ENCODE data around the gene GFOD2. TPM values are rescaled to one million over a fixed set of nuclear protein-coding genes. Genes with fewer than 3 reads are reported as not detected.

GFOD2 gene
- total RNA-seq, 1 donor from 2014 or later, result 16.2 TPM

DNA sequence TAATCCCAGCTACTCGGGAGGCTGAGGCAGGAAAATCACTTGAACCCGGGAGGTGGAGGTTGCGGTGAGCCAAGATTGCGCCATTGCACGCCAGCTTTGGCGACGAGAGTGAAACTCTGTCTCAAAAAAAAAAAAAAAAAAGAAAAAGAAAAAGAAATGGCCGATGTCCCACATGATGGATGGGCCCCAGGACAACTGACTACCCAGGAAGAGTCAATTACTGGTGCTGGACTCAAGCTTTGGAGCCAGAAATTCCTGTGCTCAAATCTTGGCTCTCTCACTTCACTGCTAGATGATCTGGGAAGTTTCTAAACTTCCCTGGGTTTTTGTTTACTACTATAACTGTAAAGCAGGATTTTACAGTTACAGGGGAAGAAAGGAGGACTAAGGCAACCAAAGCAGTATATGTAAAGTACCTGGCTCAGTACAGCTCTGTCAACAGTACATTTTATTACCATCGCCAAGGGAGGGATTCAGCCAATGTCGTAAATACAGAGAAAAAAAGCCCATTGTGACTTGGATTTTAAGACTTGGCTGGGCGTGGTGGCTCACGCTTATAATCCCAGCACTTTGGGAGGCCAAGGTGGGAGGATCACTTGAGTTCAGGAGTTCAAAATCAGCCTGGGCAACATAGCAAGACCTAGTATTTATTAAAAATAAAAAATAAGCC lies 40.6 kb downstream of the GFOD2 start:
- DNase-seq, result no peak
- no peak overlapping the region for H3K27ac Mint-ChIP-seq
- H3K36me3 Mint-ChIP-seq (ENCODE audit: low read depth), result peaks cover 2% of the 10 kb centered on the region
- no peaks in the 10 kb centered on the region for H3K9me3 Mint-ChIP-seq
- no peak overlapping the region for H3K4me3 Mint-ChIP-seq
- H3K27me3 Mint-ChIP-seq, result no peaks in the 10 kb centered on the region
- intact Hi-C loops (cut with micrococcal nuclease), result no loop called here
- H3K4me1 Mint-ChIP-seq, result no peaks in the 10 kb centered on the region

DNA sequence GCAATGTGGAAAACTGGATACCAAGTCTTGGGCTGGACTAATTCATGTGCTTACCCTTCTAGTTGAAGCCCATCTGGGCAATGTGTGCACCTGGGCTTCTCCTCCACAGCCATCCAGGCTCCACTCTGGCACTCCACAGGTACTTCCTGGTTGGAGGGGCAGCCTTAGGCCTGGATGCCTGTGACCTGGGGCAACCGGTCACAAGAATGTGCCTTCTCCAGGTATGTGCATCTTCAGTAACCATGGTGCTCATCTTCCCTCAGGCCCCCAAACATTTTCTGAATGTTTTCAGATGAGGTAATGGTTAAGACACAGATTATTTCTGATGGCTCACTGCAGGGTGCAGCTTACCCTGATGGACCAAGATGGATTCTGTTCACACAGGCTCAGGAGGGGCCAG lies 41.4 kb downstream of the GFOD2 start:
- Mint-ChIP-seq H3K9me3 (no peaks in the 10 kb centered on the region), H3K27me3 (no peaks in the 10 kb centered on the region), H3K36me3 (ENCODE audit: low read depth) (no peaks in the 10 kb centered on the region), H3K4me3 (no peak overlapping the region), H3K4me1 (no peaks in the 10 kb centered on the region), H3K27ac (no peak overlapping the region)
- intact Hi-C loops (cut with micrococcal nuclease), result no loop called here
- no peak for DNase-seq

DNA sequence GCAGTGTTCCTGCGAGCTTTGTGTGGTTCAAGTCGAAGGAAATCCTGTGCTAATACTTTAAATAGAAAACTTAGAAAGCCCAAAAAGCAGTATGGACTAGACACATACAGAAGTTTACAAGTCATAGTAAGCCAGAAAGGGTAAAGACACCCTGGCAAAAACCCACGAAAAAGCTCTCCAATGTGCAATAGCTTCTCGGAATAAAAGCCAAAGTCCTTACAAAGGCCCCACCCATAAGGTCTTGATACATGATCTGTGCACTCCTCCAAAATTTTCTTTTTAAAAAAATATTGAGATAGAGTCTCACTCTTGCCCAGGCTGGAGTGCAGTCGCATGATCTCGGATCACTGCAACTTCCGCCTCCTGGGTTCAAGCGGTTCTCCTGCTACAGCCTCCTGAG lies 42.2 kb downstream of the GFOD2 start:
- Mint-ChIP-seq H3K27ac (no peak overlapping the region), H3K9me3 (no peaks in the 10 kb centered on the region)

DNA sequence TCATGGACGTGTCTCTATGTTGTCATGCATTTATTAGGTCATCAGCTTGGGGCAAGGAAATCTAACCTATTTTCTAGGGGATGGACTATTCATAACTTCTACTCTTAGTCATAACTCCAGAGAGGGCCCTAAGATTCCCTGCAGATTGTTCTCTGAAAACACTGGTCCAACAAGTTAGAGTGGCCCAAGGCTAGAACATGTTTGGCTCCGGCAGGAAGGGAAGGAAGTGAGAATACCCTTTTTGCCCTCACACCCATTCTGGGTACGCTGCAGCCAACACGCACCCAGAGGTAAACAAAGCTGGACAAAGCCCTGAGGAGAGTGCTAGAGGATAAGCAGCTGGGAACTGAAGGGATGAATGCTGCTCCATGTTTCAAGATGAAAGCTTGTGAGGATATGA lies 42.6 kb downstream of the GFOD2 start:
- no peaks in the 10 kb centered on the region for H3K9me3 Mint-ChIP-seq
- H3K36me3 Mint-ChIP-seq (ENCODE audit: low read depth), result no peaks in the 10 kb centered on the region
- peaks cover 4% of the 10 kb centered on the region for H3K4me1 Mint-ChIP-seq
- no peaks in the 10 kb centered on the region for H3K27me3 Mint-ChIP-seq
- DNase-seq, result no peak
- intact Hi-C loops (cut with micrococcal nuclease), result no loop called here
- H3K4me3 Mint-ChIP-seq, result no peak overlapping the region
- no peak overlapping the region for H3K27ac Mint-ChIP-seq

More for the DNA sequence above, 42.2 kb downstream of the GFOD2 start:
- H3K27me3 Mint-ChIP-seq, result no peaks in the 10 kb centered on the region
- no peaks in the 10 kb centered on the region for H3K36me3 Mint-ChIP-seq (ENCODE audit: low read depth)
- DNase-seq, result no peak
- H3K4me1 Mint-ChIP-seq, result peaks cover 4% of the 10 kb centered on the region
- intact Hi-C loops (cut with micrococcal nuclease), result no loop called here
- no peak overlapping the region for H3K4me3 Mint-ChIP-seq

DNA sequence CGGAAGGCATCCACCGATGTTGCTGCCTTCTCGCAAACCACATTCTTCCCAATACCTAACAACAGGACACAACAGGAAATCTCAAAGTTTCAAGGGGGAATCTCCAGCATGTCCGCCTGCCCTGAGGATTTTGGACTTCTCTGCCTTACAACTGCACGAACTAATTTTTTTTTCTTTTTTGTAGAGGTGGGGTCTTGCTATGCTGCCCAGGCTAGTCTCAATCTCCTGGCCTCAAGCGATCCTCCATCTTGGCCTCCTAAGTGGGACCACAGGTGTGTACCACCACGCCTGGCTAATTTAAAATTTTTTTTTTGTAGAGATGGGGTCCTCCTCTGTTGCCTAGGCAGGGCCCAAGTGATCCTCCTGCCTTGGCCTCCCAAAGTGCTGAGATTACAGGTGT lies 43.1 kb downstream of the GFOD2 start:
- Mint-ChIP-seq H3K9me3 (no peaks in the 10 kb centered on the region), H3K27ac (no peak overlapping the region)
- intact Hi-C loops (cut with micrococcal nuclease), result no loop called here

DNA sequence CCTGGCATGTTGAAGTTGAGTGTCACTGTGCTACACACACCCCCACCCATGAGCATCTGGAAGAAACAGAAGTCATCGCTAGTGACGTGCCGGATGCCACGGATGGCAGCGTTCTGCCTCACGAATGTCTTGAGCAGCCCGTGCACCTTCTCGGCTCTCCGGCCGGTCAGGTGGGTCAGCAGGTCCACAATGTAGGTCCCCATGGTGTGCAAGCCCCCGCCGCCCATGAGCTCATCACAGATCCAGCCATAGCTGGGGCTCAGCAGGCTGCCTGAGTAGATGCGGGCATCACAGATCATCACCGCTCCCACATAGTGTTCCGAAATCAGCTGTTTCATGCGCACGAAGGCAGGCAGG lies 43.6 kb downstream of the GFOD2 start:
- peaks cover 4% of the 10 kb centered on the region for H3K4me1 Mint-ChIP-seq
- DNase-seq, result no peak
- H3K27me3 Mint-ChIP-seq, result no peaks in the 10 kb centered on the region
- no peak overlapping the region for H3K27ac Mint-ChIP-seq
- intact Hi-C loops (cut with micrococcal nuclease), result no loop called here
- H3K4me3 Mint-ChIP-seq, result no peak overlapping the region
- no peaks in the 10 kb centered on the region for H3K9me3 Mint-ChIP-seq
- no peaks in the 10 kb centered on the region for H3K36me3 Mint-ChIP-seq (ENCODE audit: low read depth)

More for the DNA sequence above, 43.1 kb downstream of the GFOD2 start:
- Mint-ChIP-seq H3K4me1 (peaks cover 4% of the 10 kb centered on the region), H3K4me3 (no peak overlapping the region), H3K36me3 (ENCODE audit: low read depth) (no peaks in the 10 kb centered on the region), H3K27me3 (no peaks in the 10 kb centered on the region)
- no peak for DNase-seq

DNA sequence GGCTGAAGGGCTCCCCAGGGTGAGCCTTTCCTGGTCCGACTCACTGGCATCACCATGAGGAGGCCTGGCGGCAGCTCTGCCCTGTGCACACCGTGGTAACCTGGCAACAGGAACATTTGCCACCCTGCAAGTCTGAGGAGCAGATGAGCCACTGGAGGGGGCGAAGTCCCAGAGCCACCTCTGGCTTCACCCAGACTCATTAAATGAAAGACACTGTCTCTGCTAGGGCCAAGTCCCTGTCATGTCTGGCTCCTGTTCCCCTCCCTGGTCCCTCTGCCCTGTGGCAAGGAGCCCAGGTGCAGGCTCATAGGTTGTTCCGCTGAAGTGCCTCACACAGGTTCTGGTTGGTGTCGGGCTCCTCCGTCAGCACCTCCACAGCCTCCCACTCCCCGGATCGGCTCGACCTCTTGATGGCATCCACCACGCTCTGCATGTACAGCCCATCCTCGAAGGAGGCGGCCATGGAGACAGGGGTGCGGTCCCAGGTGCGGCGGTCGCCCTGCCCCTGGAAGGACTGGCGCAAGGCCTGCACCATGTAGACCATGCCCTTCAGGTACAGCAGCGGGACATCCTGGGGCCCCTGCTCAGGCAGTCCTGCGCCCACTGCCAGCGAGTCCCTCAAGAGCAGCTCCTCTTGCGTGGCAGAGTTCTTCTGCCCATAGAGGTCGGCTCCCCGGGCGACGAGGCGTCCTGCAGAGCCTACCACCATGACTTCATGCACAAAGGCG lies 44.1 kb downstream of the GFOD2 start:
- no peaks in the 10 kb centered on the region for H3K36me3 Mint-ChIP-seq (ENCODE audit: low read depth)
- H3K27ac Mint-ChIP-seq, result no peak overlapping the region
- no peaks in the 10 kb centered on the region for H3K9me3 Mint-ChIP-seq
- H3K27me3 Mint-ChIP-seq, result no peaks in the 10 kb centered on the region
- no peak for DNase-seq
- H3K4me1 Mint-ChIP-seq, result peaks cover 4% of the 10 kb centered on the region
- intact Hi-C loops (cut with micrococcal nuclease), result no loop called here
- no peak overlapping the region for H3K4me3 Mint-ChIP-seq

DNA sequence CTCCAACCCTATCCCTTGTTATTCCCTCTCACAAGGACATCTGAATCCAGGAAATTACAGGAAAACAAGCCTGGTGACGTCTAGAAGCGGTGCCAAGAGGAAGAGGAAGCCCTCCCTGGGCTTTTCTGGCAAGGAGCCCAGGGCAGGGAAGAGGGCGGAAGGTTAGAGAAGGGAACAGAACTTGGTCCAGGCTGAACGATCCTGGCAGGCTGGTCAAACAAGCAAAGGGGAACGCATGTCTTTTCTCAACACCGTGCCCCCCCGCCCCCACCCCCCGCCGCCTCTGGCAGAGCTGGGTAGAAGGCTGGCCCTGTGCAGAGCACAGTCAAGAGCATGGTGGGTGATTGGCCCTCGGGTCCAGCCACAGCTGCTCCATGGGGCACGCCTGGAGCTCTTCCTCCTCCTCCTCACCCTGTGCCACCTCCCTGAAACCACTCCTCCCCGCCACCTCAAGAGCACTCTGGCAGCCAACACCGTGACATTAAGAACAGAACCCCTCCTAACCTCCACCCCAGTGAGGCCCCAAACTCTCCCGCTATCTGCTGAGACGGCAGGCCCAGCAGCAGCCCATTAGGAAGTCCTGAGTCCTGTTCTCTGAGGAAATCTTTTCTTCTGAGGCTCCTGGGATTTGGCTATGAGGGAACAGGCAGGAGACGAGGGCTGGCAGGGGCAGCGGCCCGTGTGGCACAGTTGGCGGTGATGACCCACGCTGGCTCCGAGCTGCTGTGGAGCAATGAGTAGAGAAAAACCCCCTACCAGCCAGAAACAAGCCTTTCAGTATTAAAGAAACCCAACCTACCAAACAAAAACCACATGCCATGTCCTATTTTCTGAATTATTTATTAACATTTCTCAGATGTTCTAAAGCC lies 45.2 kb downstream of the GFOD2 start:
- DNase-seq, result no peak
- intact Hi-C loops (cut with micrococcal nuclease), result no loop called here
- H3K9me3 Mint-ChIP-seq, result no peaks in the 10 kb centered on the region
- H3K27me3 Mint-ChIP-seq, result no peaks in the 10 kb centered on the region
- H3K36me3 Mint-ChIP-seq (ENCODE audit: low read depth), result no peaks in the 10 kb centered on the region
- H3K4me1 Mint-ChIP-seq, result peaks cover 6% of the 10 kb centered on the region
- H3K27ac Mint-ChIP-seq, result no peak overlapping the region
- no peak overlapping the region for H3K4me3 Mint-ChIP-seq

DNA sequence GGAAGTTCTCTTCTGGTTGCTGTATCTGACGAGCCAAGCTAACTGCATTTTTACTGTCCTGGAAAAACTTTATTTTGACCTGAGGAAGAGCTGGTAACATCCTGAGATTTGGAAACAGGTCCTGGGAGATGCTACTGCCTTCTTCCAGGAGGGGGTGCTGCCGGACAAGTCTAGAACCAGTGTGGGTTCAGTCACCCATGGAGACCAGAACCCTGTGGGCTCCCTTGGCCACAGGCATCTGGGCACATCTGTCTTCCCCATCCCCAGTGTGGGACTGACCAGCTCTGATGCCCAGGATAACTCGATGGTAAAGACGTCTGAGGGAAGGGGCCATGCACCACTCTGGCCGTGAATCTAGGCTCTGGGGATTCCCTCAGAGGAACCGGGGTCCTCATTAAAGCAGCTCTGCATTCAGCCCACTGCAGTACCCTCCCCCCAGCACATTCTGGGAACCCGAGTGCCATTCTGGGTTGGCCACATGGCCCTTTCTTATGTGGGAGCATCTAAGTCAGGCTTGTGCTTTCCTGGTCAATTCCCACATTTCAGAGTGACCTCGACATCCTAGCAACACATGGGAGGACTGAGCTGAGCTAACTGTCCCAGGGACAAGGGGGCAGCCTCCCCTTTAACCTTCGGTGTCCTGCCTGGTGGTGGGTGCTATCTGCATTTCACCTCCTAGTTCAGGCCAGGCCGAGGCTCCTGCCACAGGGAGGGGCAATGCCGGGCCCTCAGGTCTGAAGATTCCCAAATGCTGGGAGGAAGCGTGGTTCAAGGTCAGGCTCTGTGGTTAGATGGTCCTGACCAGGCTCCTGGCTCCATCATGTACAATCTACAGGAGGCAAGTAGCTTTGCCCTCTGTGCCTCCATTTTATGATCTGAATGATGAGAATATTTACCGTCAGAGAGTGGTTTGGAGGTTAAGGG lies 46.1 kb downstream of the GFOD2 start:
- no peaks in the 10 kb centered on the region for H3K9me3 Mint-ChIP-seq
- no peaks in the 10 kb centered on the region for H3K36me3 Mint-ChIP-seq (ENCODE audit: low read depth)
- peaks cover 10% of the 10 kb centered on the region for H3K4me1 Mint-ChIP-seq
- intact Hi-C loops (cut with micrococcal nuclease), result no loop called here
- H3K27ac Mint-ChIP-seq, result no peak overlapping the region
- DNase-seq, result peak; percentile 90
- H3K4me3 Mint-ChIP-seq, result no peak overlapping the region
- no peaks in the 10 kb centered on the region for H3K27me3 Mint-ChIP-seq

DNA sequence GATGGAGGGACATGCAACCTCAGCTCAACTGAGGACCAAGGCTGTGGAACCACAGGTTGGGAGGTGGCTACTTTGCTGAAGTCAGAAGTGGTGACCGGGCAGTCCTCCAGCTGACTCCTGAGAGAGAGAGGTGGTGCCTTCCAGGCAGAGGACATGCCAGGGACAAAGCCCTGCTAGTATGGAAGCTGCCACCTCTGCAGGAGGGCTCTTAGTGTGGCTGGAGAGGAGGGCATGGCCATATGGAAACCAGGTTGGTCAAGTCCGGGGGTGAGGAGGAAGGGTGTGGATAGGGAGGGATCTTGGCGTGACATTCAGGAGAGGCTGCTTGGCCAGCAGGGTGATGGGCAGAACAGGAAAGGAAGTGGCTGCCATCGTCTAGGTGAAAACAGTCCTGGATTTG lies 46.8 kb downstream of the GFOD2 start:
- H3K27ac Mint-ChIP-seq, result no peak overlapping the region
- no peaks in the 10 kb centered on the region for H3K27me3 Mint-ChIP-seq
- H3K4me1 Mint-ChIP-seq, result peaks cover 11% of the 10 kb centered on the region
- intact Hi-C loops (cut with micrococcal nuclease), result no loop called here
- H3K36me3 Mint-ChIP-seq (ENCODE audit: low read depth), result no peaks in the 10 kb centered on the region
- DNase-seq, result no peak
- no peaks in the 10 kb centered on the region for H3K9me3 Mint-ChIP-seq
- H3K4me3 Mint-ChIP-seq, result no peak overlapping the region

DNA sequence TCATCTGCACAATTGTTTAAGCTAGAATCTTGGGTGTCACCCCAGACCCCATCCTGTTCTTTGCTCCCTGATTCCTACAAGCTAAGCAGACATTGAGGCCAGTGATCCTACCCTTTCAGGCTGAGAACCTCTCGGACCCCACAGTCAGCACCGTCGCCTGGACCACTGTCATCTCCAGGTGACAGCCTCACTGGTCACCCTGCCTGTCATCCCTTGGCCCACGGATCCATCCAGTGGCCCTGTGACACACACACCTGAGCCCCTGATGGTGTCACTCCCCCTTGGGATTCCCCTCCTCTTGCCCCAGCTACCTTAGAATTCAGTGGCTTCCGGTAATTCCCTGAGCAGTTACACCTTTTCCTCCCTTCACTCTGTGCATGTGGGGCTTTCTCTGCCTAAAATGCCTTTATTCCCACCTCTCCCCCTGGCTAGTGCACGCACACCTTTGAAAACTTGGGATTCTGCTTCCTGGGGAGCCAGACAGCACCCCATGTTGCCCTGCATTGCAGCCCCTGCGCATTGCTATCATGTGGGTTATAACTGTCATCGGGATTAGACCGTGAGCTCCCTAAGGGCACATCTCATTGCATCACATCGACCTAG lies 49.5 kb downstream of the GFOD2 start:
- Mint-ChIP-seq H3K4me3 (no peak overlapping the region), H3K36me3 (ENCODE audit: low read depth) (peaks cover 2% of the 10 kb centered on the region), H3K4me1 (peaks cover 20% of the 10 kb centered on the region), H3K9me3 (no peaks in the 10 kb centered on the region), H3K27me3 (no peaks in the 10 kb centered on the region), H3K27ac (no peak overlapping the region)
- no peak for DNase-seq
- intact Hi-C loops (cut with micrococcal nuclease), result loop anchor here (10.0 kb wide), 2 partner anchors 265 to 1665 kb away; partner anchors contain the start of genes COG8, CTRL, NIP7 and PDF

DNA sequence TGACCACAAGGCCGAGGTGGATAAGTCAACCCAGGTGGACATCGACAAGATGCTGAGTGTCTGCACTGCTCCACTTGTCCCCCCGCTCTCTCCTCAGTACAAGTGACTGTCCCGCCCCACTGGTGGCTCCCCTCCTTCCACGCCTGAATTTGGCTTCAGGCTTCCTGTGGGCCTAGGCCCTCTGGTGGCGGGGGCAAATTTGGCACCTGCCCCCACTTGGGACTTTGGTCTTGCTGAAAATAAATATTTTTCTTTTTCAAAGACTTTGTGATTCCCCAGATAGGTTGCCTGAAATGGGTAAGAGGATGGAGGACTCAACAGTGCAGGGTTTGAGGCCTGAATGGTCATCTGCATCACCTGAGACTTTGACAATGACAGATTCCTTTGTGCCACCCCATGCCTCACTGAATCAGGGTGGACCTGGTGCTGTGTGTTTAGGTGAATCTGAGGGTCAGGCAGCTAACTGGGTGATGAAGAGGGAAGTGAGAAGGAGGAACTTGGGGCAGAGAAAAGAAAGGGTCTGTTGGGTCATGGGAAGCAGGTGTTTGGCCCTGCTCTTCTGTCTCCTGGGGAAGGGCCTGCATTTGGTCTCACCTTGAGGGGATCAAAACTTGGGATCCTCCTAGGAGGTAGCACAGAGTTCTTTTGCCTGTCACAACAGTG lies 50.5 kb downstream of the GFOD2 start:
- H3K9me3 Mint-ChIP-seq, result no peaks in the 10 kb centered on the region
- H3K36me3 Mint-ChIP-seq (ENCODE audit: low read depth), result peaks cover 3% of the 10 kb centered on the region
- peaks cover 22% of the 10 kb centered on the region for H3K4me1 Mint-ChIP-seq
- H3K27me3 Mint-ChIP-seq, result no peaks in the 10 kb centered on the region
- peak; percentile 77 for DNase-seq
- no peak overlapping the region for H3K4me3 Mint-ChIP-seq
- H3K27ac Mint-ChIP-seq, result no peak overlapping the region
- intact Hi-C loops (cut with micrococcal nuclease), result loop anchor here (1.0 to 10.0 kb wide), 4 partner anchors 121 to 1666 kb away; partner anchors contain the start of genes COG8, CTRL, NIP7 and PDF
